GM21619 (cell line): Measurements from ENCODE around the gene FOXP1.

ENCODE experiments used
- ATAC-seq: cut with Tn5 transposase; IDR thresholded peaks from one replicate; pipeline ENCODE4 v1.9.1; 2021; ENCODE audit not compliant: unreplicated experiment

FOXP1 gene

GRCh38 chr3:71510510-71510909 is 73.0 kb downstream of the FOXP1 start:
- no peak for ATAC-seq

- ATAC-seq, result no peak
Measured at GRCh38 chr3:71509066-71509465, 74.5 kb downstream of the FOXP1 start.

- no peak for ATAC-seq
Measured at GRCh38 chr3:71505767-71506350, 77.7 kb downstream of the FOXP1 start.

DNA sequence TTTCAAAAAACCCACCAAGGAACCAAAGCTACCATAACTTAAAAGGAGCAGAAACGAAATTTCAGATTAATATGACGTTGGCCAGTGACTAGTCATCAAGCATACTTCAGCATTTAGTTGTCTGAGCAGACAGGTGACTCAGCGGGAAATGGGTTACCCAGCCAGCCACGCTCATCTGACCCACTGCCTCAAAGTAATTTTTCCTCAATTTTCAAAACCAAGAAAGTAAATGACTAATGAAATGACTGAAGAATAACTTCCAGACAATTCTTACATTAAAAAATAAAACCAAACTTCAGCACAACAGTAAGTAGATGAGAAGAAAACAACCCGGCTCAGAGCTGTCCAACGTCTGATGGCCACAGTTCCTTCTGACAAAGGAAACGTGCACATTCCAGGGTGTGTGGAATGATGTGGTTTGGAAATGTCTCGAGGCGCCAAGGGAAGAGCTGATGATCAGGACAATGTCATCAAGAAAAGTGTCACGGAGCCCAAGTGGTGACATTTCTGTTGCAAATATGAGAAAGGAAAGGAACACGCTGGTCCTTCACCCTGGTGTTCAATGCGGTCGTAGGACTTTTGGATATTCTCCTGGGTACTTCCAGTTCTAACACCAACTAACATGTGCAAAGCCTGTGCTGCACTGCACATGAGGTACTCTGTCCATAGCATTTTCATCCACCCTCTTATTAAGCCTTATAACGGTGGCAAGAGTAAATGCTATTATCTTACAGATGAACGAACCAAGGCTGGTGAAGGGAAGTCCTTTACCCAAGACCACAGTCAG is 79.1 kb downstream of the FOXP1 start:
- no peak for ATAC-seq

- ATAC-seq, result no peak
Measured at GRCh38 chr3:71503525-71504249, 79.8 kb downstream of the FOXP1 start.

DNA sequence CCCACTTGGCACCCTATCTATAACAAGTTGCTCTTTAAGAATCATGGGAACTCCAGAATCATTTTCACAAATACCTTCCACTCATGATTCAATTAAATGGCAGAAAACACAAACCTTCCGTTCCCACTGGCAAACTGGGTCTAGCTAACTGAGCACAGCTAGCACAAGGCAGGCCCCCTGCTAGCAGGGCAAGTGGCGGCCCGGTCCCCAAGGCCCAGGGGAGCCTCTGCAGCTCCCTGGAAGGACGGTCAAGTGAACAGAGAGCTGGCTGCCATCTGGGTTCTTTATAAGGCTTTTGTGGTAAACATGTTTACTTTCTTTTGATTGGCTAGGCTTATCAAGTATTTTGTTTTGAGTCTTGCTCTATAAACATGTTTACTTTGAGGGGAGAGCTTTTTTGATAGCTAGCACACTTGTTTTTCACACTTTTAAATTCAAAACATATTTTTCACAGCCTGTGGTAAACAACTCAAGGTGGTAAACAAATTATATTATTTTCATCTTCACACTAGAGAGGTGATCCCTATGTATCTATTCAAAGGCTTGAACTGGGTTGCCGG is 81.4 kb downstream of the FOXP1 start:
- ATAC-seq, result no peak

- ATAC-seq, result no peak
Measured at GRCh38 chr3:71500696-71501095, 82.8 kb downstream of the FOXP1 start.

GRCh38 chr3:71499227-71499876 is 84.2 kb downstream of the FOXP1 start:
- ATAC-seq, result no peak

DNA sequence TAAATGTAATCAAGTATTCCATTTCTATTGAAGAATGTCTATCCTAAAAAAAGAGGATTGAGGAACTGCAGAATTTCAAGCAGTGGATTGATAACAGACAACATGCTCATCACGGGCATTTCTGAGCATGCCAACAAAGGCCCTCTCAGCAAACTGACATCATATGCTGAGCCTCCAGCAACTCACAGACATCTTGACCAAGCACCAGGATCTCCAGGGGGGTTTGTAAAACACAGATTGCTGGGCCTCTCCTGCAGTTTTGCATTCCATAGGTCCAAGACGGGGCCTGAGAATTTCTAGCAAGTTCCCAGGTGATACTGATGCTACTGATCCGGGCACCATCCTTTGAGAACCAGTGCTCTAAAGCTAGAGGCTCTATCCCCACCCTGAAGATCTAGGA is 85.0 kb downstream of the FOXP1 start:
- ATAC-seq, result no peak

DNA sequence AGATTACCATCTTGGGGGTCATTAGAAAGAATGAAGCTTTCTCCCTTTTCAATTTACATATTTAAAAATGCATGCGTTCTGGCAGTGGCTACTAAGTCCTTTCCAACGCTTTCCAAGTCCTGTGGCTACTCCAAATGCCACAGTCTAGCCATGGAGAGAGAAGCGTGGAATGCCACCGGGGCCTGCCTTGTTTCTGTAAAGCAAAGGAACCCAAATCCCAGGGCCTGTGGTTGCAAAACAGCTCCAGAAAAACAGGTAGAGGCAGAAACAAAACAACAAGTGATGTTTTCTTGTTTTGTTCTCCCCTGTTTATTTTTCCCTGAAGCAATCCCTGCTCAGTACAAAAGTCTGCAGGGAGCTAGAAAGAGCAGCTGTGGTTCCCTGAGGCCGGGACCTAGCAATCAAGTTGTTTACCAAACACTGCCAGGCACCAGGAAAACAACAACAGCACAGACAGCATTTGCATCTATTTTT is 85.5 kb downstream of the FOXP1 start:
- ATAC-seq, result no peak

- ATAC-seq, result no peak
Measured at GRCh38 chr3:71497367-71497897, 86.1 kb downstream of the FOXP1 start.

GRCh38 chr3:71495708-71496472 is 87.6 kb downstream of the FOXP1 start:
- no peak for ATAC-seq

DNA sequence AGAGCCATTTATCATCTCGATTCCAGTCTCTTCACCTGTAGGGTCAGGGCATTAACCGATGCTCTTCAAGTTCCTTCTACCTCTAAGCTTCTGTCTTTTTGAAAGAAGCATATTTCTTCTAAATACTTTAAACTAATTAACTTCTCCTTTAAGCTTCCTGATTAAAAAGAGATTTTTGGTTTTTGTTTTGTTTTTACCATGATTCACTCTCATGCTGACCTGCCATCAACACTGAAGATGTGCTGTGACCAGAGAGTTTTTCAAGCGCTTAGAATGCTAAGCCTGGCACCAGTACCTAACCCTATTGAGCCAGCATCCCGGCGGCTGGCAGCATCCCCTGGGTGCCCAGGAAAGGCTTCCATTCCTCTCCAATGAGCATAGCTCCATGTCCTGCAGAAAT is 89.3 kb downstream of the FOXP1 start:
- no peak for ATAC-seq

DNA sequence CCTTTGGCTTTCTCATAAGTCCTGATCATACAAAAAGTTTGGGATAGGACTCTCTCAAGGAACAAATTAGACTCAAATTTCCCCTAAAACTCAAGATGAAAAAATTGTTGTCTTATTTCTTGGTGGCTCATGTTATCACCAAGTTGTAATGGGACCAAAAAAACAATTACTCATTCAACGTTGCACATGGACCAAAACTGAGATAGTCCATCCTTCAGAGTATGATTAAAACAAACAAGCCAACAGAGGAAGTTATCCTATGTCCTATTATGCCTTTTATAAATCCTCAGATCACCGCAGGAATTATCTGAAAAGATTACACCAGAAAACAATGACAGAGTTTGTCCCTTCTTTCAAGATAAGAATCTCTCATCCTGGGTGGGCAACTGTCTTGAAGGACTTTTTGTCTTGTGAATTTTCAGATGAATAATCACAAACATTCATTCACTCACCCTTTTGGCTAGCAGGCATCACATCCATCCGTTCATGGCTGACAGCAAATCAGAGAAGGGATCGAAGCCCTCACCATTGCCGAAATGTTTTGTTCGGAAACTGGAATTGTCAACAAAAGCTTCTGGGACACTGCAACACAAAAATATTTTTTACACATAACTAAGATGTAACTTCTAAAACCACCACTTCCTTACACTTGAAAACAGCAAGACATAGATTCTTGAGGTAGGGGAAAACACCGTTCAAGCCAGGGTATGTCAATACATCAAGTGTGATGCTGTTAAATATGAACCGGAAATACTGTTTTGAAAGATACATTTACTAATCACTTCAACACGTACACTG is 90.4 kb downstream of the FOXP1 start:
- no peak for ATAC-seq

DNA sequence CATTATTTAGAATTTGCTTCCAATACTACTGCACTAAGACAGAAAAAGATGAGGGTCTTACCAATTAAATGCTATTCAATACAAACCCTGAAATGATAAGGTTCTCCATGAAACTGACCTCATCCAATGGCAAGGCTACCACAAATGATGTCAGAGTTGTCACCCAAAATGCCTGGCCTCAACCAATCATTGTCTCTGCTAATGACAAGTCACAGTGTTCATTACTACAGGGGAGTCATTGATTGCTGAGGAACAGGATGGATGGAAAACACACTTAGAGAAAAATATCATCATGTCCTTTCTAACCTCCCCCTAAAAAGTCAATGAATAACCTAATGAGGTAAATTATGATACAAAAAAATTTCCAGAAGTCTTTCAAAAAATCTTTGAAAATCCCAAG is 91.0 kb downstream of the FOXP1 start:
- ATAC-seq, result no peak

GRCh38 chr3:71491154-71491752 is 92.3 kb downstream of the FOXP1 start:
- ATAC-seq, result no peak

- ATAC-seq, result no peak
Measured at GRCh38 chr3:71490692-71491091, 92.8 kb downstream of the FOXP1 start.

DNA sequence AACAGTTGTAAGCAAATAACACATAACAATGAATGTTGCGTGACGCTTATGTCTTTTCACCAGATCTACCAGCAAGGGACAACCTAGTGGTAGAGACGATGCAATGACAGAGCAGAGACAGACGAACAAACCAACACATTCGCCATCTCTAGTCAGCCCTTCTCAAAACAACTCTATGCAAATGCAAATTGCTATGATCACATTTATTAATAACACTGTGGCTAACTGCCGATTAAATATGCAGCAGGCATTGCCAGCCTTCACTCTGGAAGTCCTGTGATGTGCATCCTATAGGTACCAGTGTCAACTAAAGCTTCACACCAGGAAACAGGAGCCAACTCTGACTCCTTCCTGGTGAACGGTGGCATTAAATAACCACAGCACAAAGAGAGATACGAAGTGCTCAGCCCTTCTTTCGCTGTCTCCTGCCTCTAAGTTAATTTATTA is 94.2 kb downstream of the FOXP1 start:
- no peak for ATAC-seq

DNA sequence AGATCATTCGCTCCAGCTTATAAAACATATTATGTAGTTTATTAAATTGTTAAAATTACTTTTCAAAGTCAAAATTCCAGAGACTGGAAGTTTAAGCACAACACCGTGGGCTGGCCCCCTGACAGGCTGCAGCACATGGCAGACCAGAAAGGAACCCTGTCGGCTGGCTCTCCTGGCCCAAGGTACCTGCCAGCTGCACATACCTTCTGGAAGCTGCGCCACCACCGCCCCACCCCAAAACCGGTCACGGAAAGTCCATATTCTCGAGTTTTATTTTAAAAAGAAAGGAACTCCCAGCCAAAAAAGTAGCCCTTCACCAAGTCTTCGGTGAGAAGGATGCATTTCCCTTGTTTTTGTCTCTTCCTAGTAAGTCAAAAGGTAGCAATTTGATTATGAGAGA is 94.6 kb downstream of the FOXP1 start:
- ATAC-seq, result no peak
